H54 (cell line): ENCODE results near the gene CLVS2.

ENCODE experiments used
- DNase-seq: peaks from one replicate; pipeline ENCODE4 v3.0.0; 2011; ENCODE audit warnings: low spot score, mixed read lengths; ENCODE audit not compliant: insufficient read length
- FAIRE-seq: peaks from 3 replicates; lab custom pipeline; 2011; peaks lifted over from hg19 to GRCh38; lab: Jason Lieb, UNC
- POLR2A ChIP-seq: IDR thresholded peaks from 2 replicates; pipeline ENCODE4 v1.6.1; 2011; ENCODE audit warnings: low read depth, mild to moderate bottlenecking, low read length

Gene CLVS2, protein sequence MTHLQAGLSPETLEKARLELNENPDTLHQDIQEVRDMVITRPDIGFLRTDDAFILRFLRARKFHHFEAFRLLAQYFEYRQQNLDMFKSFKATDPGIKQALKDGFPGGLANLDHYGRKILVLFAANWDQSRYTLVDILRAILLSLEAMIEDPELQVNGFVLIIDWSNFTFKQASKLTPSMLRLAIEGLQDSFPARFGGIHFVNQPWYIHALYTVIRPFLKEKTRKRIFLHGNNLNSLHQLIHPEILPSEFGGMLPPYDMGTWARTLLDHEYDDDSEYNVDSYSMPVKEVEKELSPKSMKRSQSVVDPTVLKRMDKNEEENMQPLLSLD

GRCh38 chr6:122995921-122996793 lies at the start of gene CLVS2:
Gene CLVS2, plus strand, starts transcription at chr6:122996235. Its CDS starts 1,543 bp downstream, at chr6:122997778.
- no peak for TF ChIP-seq POLR2A
- no peak for DNase-seq
- no peak for FAIRE-seq

DNA sequence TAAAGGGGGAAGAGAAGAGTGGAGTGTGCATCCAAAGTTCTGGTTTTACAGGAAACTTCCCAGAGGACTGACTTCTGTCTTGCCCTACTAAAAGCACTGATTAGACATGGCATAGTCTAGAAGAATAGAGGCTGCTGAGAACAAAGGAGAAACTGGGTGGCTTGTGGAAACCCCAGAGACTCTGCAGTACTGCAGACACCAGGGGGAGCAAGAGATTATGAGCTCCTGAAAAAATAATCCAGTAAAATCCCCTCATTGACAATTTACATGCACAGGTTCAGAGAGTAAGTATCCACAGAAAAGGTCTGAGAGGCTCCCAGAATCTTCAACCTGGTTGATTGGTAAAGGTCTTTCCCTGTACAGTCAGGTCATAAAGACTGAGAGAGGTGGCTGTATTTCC lies 48.7 kb upstream of the CLVS2 start:
- no peak for FAIRE-seq
- no peak for TF ChIP-seq POLR2A
- DNase-seq, result no peak

DNA sequence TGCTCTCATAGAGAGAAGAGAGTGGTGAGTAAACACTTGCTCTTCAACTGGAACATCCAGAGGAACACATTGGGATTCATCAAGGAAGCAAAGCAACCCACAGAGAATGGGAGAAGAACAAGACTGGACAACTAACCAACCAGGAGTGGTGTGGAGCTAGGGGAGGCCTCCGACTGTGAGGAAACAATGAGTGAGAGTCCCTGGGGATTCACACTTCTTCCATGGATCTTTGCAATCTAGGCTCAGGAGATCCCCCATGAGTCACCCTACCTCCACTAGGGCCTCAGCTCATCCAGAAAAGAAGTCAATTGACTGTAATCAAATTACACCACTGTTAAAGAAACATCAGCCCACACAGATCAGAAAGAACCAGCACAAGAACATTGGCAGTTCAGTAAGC lies 42.3 kb upstream of the CLVS2 start:
- DNase-seq (no peak), FAIRE-seq (no peak)
- no peak for TF ChIP-seq POLR2A

DNA sequence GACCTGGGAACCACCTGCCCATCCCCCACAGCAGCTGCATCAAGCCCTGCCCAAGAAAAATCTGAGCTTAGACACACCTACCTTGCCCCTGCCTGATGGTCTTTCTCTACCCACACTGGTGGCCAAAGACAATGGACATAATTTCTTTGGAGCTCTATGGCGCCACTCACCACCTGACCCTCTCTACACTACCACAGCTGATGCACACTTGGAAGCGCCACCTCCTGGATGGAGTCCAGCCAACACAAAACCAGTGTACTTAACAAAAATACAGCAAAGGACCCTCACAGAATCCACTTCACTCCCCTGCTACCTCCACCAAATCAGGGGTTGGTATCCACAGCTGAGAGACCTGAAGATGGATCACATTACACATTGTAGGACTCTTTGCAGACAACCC lies 39.7 kb upstream of the CLVS2 start:
- FAIRE-seq, result no peak
- TF ChIP-seq POLR2A, result no peak
- no peak for DNase-seq

DNA sequence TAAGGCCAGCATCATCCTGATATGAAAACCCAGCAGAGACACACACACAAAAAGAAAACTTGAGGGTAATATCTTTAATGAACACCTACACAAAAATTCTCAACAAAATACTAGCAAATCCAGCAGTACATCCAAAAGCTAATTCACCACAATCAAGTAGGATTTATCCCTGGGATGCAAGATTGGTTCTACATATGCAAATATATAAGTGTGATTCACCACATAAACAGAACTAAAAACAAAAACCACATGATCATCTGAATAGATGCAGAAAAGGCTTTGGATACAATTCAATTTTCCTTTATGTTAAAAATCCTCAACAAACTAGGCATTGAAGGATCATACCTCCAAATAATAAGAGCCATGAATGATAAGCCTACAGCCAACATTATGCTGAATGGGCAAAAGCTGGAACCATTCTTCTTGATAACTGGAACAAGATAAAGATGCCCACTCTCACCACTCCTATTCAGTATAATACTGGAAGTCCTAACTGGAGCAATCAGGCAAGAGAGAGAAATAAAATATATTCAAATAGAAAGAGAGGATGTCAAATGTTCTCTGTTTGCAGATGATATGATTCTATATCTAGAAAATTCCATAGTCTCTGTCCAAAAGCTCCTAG lies 33.9 kb upstream of the CLVS2 start:
- no peak for FAIRE-seq
- DNase-seq, result no peak
- TF ChIP-seq POLR2A, result no peak

- no peak for DNase-seq
- TF ChIP-seq POLR2A, result no peak
- FAIRE-seq, result no peak
These were observed 26.0 kb upstream of the CLVS2 start for GRCh38 chr6:122969999-122970533.

- TF ChIP-seq POLR2A, result no peak
- DNase-seq (no peak), FAIRE-seq (no peak)
These were observed 18.9 kb upstream of the CLVS2 start for GRCh38 chr6:122977180-122977579.

GRCh38 chr6:122984393-122984792 lies 11.6 kb upstream of the CLVS2 start:
- FAIRE-seq, result no peak
- DNase-seq, result no peak
- no peak for TF ChIP-seq POLR2A

DNA sequence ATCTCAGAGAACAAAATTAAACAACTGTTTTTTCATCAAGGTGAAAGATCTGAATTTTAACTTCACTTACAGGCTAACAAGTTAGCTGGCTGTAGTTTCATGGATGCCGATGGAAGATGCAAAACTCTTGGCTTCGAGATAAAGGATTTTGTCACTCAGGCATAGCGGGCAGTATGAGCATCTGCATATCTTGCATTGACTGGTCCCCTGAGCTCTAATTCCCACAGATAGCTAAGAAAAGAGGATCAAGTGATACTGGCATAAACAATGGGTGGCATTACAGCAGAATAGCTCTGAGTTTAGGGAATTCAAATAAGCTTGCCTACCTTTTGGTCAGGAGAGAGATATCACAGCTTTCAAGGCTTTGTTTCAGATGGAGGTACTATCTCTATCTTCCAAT lies 1.8 kb upstream of the CLVS2 start:
- FAIRE-seq, result no peak
- DNase-seq, result no peak
- TF ChIP-seq POLR2A, result no peak

- FAIRE-seq, result no peak
- no peak for DNase-seq
- TF ChIP-seq POLR2A, result no peak
These were observed 915 bp downstream of the CLVS2 start for GRCh38 chr6:122996794-122997505.

DNA sequence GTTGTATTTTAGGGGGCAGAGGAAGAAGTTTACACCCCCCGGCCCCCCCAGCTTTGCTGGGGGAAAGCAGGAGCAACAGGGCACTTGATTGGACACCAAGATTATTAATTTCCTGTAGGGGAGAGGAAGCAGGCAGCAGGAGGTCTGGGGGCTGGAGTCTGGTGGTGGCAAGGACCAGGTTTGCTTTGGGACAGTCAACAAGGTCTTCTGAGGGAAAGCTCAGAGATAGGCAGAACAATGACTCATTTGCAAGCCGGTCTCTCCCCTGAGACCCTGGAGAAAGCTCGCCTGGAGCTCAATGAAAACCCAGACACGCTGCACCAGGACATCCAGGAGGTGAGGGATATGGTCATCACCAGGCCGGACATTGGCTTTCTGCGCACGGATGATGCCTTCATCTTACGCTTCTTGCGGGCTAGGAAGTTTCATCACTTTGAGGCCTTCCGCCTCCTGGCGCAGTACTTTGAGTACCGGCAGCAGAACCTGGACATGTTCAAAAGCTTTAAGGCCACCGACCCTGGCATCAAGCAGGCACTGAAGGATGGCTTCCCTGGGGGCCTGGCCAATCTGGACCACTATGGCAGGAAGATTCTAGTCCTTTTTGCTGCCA lies 1.6 kb downstream of the CLVS2 start:
- FAIRE-seq, result no peak
- no peak for TF ChIP-seq POLR2A
- no peak for DNase-seq

GRCh38 chr6:122998403-122998975 lies 2.5 kb downstream of the CLVS2 start:
- no peak for TF ChIP-seq POLR2A
- no peak for FAIRE-seq
- no peak for DNase-seq

DNA sequence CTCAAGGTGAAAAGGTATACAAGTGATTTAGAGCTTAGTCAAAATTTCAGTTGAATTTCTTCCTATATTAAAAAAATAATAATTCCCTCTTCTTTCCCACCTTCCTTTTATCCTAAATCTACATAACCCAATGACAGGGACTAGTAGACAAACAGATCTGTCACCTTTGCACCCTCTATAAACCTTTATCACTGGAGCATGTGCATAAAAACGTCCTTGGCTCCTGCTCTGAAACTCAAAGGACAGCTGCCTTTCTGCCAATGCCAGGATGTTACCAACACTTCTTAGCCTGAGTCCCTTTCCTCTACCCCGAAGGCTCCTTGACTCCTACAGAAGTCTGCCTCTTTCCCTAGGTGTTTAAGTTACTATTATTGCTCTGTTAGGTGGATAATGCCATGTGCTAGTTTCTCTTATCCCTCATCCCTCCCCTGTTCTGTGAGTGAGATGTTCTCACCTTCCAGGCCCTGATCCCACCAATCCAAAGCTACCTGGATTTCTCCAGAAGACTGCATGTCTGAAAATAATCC lies 4.3 kb downstream of the CLVS2 start:
- FAIRE-seq, result no peak
- DNase-seq, result no peak
- TF ChIP-seq POLR2A, result no peak
